ENCODE data around the gene ARHGDIG.

GRCh38 chr16:259814-260253 lies 20.6 kb upstream of the ARHGDIG start:
- TF ChIP-seq CTCF (IDR thresholded peaks at IDR 0.05), result no peak
- no peak for TF ChIP-seq POLR2A (IDR thresholded peaks at IDR 0.05)

Measured in uterus (tissue), 2 donors.